Nephron progenitor cell (in vitro differentiated cells): ENCODE measurements around the gene POU3F4.

Experiments used
- DNase-seq: peaks from one replicate; pipeline ENCODE4 v3.0.0; 2021
- H3K27ac Mint-ChIP-seq: 2 replicates; pipeline ENCODE4 v1.8.0; 2021; ENCODE audit warnings: mild to moderate bottlenecking, moderate library complexity, mixed read lengths
- H3K27me3 Mint-ChIP-seq: 2 replicates; pipeline ENCODE4 v1.8.0; 2021; ENCODE audit warnings: mild to moderate bottlenecking, low read depth, mixed read lengths; ENCODE audit not compliant: poor library complexity
- H3K36me3 Mint-ChIP-seq: 2 replicates; pipeline ENCODE4 v1.8.0; 2021; ENCODE audit warnings: low read depth, mixed read lengths
- H3K4me1 Mint-ChIP-seq: 2 replicates; pipeline ENCODE4 v1.8.0; 2021; ENCODE audit warnings: mixed read lengths
- H3K4me3 Mint-ChIP-seq: 2 replicates; pipeline ENCODE4 v1.8.0; 2021; ENCODE audit warnings: mild to moderate bottlenecking, moderate library complexity, mixed read lengths
- H3K9me3 Mint-ChIP-seq: 2 replicates; pipeline ENCODE4 v1.8.0; 2021; ENCODE audit warnings: mild to moderate bottlenecking, moderate library complexity, mixed read lengths
- TF ChIP-seq, protein P1 (sequence below): fragments of 200-600 bp; sonication (generic); IDR thresholded peaks from 2 replicates; pipeline ENCODE4 v1.5.0; 2021; ENCODE audit warnings: antibody characterized with exemption

Gene POU3F4

GRCh38 chrX:83508006-83508405 lies at the start of gene POU3F4:
Gene POU3F4 (plus strand): TSS chrX:83508290. CDS start chrX:83508325, 35 bp downstream.
- TF ChIP-seq, protein P1, sequence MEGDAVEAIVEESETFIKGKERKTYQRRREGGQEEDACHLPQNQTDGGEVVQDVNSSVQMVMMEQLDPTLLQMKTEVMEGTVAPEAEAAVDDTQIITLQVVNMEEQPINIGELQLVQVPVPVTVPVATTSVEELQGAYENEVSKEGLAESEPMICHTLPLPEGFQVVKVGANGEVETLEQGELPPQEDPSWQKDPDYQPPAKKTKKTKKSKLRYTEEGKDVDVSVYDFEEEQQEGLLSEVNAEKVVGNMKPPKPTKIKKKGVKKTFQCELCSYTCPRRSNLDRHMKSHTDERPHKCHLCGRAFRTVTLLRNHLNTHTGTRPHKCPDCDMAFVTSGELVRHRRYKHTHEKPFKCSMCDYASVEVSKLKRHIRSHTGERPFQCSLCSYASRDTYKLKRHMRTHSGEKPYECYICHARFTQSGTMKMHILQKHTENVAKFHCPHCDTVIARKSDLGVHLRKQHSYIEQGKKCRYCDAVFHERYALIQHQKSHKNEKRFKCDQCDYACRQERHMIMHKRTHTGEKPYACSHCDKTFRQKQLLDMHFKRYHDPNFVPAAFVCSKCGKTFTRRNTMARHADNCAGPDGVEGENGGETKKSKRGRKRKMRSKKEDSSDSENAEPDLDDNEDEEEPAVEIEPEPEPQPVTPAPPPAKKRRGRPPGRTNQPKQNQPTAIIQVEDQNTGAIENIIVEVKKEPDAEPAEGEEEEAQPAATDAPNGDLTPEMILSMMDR, result no peak
- peak; percentile 63 for DNase-seq
- Mint-ChIP-seq H3K36me3 (no peaks in the 10 kb centered on the region), H3K4me1 (peaks cover 39% of the 10 kb centered on the region), H3K27ac (no peak within 1 kb of the TSS), H3K4me3 (peak within 1 kb of the TSS; percentile 64), H3K9me3 (peaks cover 71% of the 10 kb centered on the region), H3K27me3 (peaks cover 91% of the 10 kb centered on the region)

DNA sequence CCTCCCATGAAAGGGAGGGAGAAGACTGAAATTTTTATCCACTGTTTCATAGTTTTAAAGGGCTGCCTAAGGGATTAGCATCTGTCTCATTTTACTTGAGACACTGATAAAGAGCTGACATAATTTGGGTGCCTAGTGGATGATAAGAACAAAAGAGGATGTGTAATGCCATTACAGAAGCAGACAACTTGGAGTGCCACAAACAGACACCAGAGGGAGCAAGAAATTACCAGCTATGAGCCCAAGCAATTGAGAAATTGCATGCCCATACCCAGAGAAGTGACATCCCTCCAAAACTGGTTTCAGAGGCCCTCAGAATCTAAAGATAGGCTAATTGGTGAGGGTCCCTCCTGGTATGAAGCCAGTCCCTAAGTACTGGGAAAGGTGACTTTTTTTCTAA lies 38.5 kb upstream of the POU3F4 start:
- TF ChIP-seq, protein P1, result peak; percentile 41
- no peak overlapping the region for H3K27ac Mint-ChIP-seq
- H3K4me1 Mint-ChIP-seq, result no peaks in the 10 kb centered on the region
- DNase-seq, result peak; percentile 29
- H3K4me3 Mint-ChIP-seq, result no peak overlapping the region
- peaks cover 29% of the 10 kb centered on the region for H3K9me3 Mint-ChIP-seq
- H3K36me3 Mint-ChIP-seq, result no peaks in the 10 kb centered on the region
- H3K27me3 Mint-ChIP-seq, result peaks cover 3% of the 10 kb centered on the region

- peaks cover 10% of the 10 kb centered on the region for H3K27me3 Mint-ChIP-seq
- peaks cover 3% of the 10 kb centered on the region for H3K9me3 Mint-ChIP-seq
- H3K27ac Mint-ChIP-seq, result no peak overlapping the region
- H3K4me1 Mint-ChIP-seq, result no peaks in the 10 kb centered on the region
- TF ChIP-seq, protein P1, result no peak
- DNase-seq, result no peak
- no peaks in the 10 kb centered on the region for H3K36me3 Mint-ChIP-seq
- no peak overlapping the region for H3K4me3 Mint-ChIP-seq
Observed at GRCh38 chrX:83495898-83496297, 12.2 kb upstream of the POU3F4 start.

DNA sequence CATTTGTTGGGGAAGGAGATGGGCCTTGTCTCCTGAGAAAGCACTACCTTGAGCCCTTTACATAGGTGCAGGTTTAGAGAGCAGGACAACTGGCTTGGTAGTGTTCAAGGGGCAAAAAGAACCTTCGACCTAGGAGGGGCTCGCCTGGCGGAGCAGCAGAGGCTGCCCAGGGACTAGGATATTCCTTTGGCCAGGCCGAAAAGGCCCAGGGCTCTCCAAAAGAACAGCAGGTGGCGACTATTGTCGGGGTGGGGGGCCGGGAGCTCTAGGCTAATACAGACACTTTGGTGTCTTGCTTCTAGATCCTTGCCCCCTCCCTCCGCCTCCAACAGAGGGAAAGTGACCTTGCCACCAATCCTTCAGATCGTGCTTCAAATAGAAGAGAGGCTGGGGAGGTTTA lies 7.1 kb upstream of the POU3F4 start:
- DNase-seq, result no peak
- Mint-ChIP-seq H3K27ac (no peak overlapping the region), H3K9me3 (peaks cover 45% of the 10 kb centered on the region), H3K36me3 (no peaks in the 10 kb centered on the region), H3K27me3 (peaks cover 61% of the 10 kb centered on the region), H3K4me3 (no peak overlapping the region), H3K4me1 (peaks cover 6% of the 10 kb centered on the region)
- TF ChIP-seq, protein P1, result no peak

GRCh38 chrX:83501530-83501929 lies 6.6 kb upstream of the POU3F4 start:
- H3K27me3 Mint-ChIP-seq, result peaks cover 67% of the 10 kb centered on the region
- no peaks in the 10 kb centered on the region for H3K36me3 Mint-ChIP-seq
- no peak for DNase-seq
- peaks cover 50% of the 10 kb centered on the region for H3K9me3 Mint-ChIP-seq
- H3K4me3 Mint-ChIP-seq, result peak overlapping the region; percentile 31
- TF ChIP-seq, protein P1, result no peak
- peaks cover 6% of the 10 kb centered on the region for H3K4me1 Mint-ChIP-seq
- H3K27ac Mint-ChIP-seq, result no peak overlapping the region

DNA sequence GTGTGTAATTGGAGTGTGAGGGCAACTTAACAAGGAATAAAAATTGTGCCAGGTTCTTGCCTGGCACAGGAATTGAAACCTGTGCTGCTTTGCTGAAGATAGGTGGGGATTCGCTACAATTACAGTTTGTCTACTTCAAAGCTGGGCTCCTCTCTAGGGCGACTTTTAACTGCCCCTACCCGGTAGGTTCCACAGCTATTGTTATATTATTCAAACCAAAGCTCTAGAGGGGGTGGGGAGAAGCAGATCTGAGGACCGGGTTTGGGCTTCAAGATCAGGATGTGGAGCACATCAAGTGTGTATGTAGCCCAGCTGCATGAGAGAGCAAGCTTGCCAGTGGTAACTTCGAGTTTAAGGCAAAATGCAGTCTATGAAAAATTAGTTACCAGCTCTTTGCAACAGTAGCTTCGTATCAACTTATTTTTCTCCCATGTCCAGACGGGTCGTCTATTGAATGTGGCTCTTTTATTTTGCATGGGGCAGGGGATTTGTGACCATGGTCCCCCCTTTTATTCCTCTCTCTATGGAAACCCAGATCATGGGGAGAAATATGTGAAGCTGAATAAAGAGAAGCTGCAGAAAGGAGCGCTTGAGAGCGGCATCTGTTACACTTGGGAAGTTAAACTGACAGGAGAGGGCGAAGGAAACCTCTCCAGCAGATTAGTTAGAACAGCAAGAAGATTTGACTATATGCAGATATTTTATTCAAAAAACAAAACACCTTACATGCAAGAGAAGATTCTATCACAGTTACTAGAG lies 3.2 kb upstream of the POU3F4 start:
- no peak for DNase-seq
- peaks cover 29% of the 10 kb centered on the region for H3K4me1 Mint-ChIP-seq
- H3K27me3 Mint-ChIP-seq, result peaks cover 100% of the 10 kb centered on the region
- H3K9me3 Mint-ChIP-seq, result peaks cover 76% of the 10 kb centered on the region
- H3K36me3 Mint-ChIP-seq, result no peaks in the 10 kb centered on the region
- TF ChIP-seq, protein P1, result no peak
- H3K27ac Mint-ChIP-seq, result no peak overlapping the region
- H3K4me3 Mint-ChIP-seq, result no peak overlapping the region
